ENCODE measurements around the gene CTH. TPM values are rescaled to one million over a fixed set of nuclear protein-coding genes. Genes with fewer than 3 reads are reported as not detected.

CTH gene
- total and polyA plus RNA-seq, 2 of the 13 experiments (the other 11 are each of a cell fraction or from before 2014, with no cell fraction given) = 8.7 to 19.7 TPM

DNA sequence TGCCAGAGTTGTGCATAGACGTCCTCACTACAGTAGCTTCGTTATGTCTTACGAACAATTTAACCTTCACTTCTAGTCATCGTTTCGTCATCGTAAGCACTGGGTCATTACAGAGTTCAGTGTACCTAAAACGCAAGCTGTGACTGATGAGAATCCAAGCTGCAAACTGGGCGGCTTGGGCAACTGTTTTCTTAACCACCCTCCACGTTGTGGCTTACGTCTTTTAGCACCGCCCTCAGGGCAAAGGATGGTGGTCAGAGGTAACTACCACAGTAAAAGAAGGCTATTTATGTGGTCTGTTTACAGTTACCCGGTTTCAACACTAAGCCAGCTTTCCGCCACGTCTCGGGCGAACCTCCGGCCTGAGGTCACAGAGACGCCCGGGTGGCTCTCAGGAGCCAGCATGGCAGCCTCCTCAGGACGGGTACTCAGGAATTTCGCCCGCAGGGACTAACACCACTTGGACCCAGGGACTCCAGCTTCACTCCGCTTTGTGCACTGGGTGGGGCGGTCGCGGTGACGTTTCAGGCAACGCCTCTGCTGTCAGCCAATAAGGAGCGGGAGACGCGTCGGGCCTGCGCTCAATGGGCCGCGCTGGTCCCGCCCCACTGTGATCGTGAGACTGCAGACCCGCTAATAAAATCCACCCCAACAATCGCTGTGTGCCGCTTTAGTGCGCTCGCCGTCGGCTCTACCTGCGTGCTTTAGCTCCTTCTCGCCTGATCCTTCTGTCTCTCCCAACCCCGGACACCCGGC, at the start of gene CTH (continued):
- TF ChIP-seq, protein P1, sequence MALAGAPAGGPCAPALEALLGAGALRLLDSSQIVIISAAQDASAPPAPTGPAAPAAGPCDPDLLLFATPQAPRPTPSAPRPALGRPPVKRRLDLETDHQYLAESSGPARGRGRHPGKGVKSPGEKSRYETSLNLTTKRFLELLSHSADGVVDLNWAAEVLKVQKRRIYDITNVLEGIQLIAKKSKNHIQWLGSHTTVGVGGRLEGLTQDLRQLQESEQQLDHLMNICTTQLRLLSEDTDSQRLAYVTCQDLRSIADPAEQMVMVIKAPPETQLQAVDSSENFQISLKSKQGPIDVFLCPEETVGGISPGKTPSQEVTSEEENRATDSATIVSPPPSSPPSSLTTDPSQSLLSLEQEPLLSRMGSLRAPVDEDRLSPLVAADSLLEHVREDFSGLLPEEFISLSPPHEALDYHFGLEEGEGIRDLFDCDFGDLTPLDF (CRISPR knock-in tag; IDR thresholded peaks at IDR 0.05) = 0 out of 2 replicates have a peak, but pooled peaks have one; percentile 42
- TF ChIP-seq TBL1XR1 (IDR thresholded peaks at IDR 0.05; ENCODE audit: borderline replicate concordance, low read length, partially characterized antibody) (no peak), NR2F1 (CRISPR knock-in tag; IDR thresholded peaks at IDR 0.05) (no peak), ZNF260 (CRISPR knock-in tag; IDR thresholded peaks at IDR 0.05; ENCODE audit: borderline replicate concordance, low read depth) (no peak), CENPT (CRISPR knock-in tag; IDR thresholded peaks at IDR 0.05; ENCODE audit: low read depth) (no peak), HDAC6 (IDR thresholded peaks at IDR 0.05; ENCODE audit: low read depth, low read length) (no peak), HOXA5 (CRISPR knock-in tag; IDR thresholded peaks at IDR 0.05) (peak; percentile 82), EP300 (IDR thresholded peaks at IDR 0.05; ENCODE audit: low read depth in 2 of 2, low read length in 2 of 2) (0 out of 4 replicates have a peak, but pooled peaks of 1 of the 2 experiments have one; percentile 22), EP300 (CRISPR knock-in tag; IDR thresholded peaks at IDR 0.05; ENCODE audit: borderline replicate concordance) (no peak), MIER2 (CRISPR knock-in tag; IDR thresholded peaks at IDR 0.05) (no peak; the same call in 1 of the 2 replicates), GATAD1 (CRISPR knock-in tag; IDR thresholded peaks at IDR 0.05) (peak; percentile 73), GABPB1 (CRISPR knock-in tag; IDR thresholded peaks at IDR 0.05) (peak; percentile 71), ZSCAN9 (CRISPR knock-in tag; IDR thresholded peaks at IDR 0.05; ENCODE audit: borderline replicate concordance) (peak; percentile 17; the same call in 1 of the 2 replicates), U2AF1 (optimal IDR thresholded peaks at IDR 0.05; ENCODE audit: low read depth, low read length) (peak; percentile 80), HMG20B (CRISPR knock-in tag; conservative IDR thresholded peaks at IDR 0.05) (peak; percentile 50; the same call in 1 of the 2 replicates)
- TF ChIP-seq, protein P2, sequence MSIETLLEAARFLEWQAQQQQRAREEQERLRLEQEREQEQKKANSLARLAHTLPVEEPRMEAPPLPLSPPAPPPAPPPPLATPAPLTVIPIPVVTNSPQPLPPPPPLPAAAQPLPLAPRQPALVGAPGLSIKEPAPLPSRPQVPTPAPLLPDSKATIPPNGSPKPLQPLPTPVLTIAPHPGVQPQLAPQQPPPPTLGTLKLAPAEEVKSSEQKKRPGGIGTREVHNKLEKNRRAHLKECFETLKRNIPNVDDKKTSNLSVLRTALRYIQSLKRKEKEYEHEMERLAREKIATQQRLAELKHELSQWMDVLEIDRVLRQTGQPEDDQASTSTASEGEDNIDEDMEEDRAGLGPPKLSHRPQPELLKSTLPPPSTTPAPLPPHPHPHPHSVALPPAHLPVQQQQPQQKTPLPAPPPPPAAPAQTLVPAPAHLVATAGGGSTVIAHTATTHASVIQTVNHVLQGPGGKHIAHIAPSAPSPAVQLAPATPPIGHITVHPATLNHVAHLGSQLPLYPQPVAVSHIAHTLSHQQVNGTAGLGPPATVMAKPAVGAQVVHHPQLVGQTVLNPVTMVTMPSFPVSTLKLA (IDR thresholded peaks at IDR 0.05) = peak; percentile 13; the same call in 1 of the 2 replicates
- TF ChIP-seq, protein P3, sequence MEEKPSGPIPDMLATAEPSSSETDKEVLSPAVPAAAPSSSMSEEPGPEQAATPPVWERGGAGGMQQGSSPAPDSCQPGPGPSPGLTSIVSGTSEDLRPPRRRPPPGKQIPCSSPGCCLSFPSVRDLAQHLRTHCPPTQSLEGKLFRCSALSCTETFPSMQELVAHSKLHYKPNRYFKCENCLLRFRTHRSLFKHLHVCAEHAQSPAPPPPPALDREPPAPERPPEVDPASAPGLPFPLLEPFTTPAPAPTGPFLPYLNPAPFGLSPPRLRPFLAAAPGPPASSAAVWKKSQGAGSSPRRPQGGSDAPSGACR (CRISPR knock-in tag; IDR thresholded peaks at IDR 0.05) = no peak
- TF ChIP-seq, protein P4, sequence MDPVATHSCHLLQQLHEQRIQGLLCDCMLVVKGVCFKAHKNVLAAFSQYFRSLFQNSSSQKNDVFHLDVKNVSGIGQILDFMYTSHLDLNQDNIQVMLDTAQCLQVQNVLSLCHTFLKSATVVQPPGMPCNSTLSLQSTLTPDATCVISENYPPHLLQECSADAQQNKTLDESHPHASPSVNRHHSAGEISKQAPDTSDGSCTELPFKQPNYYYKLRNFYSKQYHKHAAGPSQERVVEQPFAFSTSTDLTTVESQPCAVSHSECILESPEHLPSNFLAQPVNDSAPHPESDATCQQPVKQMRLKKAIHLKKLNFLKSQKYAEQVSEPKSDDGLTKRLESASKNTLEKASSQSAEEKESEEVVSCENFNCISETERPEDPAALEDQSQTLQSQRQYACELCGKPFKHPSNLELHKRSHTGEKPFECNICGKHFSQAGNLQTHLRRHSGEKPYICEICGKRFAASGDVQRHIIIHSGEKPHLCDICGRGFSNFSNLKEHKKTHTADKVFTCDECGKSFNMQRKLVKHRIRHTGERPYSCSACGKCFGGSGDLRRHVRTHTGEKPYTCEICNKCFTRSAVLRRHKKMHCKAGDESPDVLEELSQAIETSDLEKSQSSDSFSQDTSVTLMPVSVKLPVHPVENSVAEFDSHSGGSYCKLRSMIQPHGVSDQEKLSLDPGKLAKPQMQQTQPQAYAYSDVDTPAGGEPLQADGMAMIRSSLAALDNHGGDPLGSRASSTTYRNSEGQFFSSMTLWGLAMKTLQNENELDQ (CRISPR knock-in tag; IDR thresholded peaks at IDR 0.05; ENCODE audit: borderline replicate concordance) = no peak
- TF ChIP-seq, protein P5, sequence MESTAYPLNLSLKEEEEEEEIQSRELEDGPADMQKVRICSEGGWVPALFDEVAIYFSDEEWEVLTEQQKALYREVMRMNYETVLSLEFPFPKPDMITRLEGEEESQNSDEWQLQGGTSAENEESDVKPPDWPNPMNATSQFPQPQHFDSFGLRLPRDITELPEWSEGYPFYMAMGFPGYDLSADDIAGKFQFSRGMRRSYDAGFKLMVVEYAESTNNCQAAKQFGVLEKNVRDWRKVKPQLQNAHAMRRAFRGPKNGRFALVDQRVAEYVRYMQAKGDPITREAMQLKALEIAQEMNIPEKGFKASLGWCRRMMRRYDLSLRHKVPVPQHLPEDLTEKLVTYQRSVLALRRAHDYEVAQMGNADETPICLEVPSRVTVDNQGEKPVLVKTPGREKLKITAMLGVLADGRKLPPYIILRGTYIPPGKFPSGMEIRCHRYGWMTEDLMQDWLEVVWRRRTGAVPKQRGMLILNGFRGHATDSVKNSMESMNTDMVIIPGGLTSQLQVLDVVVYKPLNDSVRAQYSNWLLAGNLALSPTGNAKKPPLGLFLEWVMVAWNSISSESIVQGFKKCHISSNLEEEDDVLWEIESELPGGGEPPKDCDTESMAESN (CRISPR knock-in tag; conservative IDR thresholded peaks at IDR 0.05) = peak; percentile 96
- TF ChIP-seq, protein P6, sequence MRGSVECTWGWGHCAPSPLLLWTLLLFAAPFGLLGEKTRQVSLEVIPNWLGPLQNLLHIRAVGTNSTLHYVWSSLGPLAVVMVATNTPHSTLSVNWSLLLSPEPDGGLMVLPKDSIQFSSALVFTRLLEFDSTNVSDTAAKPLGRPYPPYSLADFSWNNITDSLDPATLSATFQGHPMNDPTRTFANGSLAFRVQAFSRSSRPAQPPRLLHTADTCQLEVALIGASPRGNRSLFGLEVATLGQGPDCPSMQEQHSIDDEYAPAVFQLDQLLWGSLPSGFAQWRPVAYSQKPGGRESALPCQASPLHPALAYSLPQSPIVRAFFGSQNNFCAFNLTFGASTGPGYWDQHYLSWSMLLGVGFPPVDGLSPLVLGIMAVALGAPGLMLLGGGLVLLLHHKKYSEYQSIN (CRISPR knock-in tag; IDR thresholded peaks at IDR 0.05; ENCODE audit: borderline replicate concordance) = no peak

Data from HepG2 (cell line).